GM12864 (cell line): ENCODE data around the gene MYL9.

ENCODE experiments used
- DNase-seq: peaks from one replicate; pipeline ENCODE4 v3.0.0-alpha.2; 2011; ENCODE audit warnings: low read depth
- H3K4me3 ChIP-seq: 2 replicates; pipeline ENCODE4 v1.5.1; 2011; ENCODE audit warnings: mild to moderate bottlenecking, low read depth, low read length, control low read depth
- CTCF ChIP-seq: IDR thresholded peaks from 2 replicates; pipeline ENCODE4 v1.5.1; 2011; ENCODE audit warnings: low read depth, mild to moderate bottlenecking, moderate library complexity, low read length, control low read depth, inconsistent platforms; ENCODE audit errors: missing control alignments

MYL9 gene

GRCh38 chr20:36526521-36527011 lies 14.8 kb upstream of the MYL9 start:
- DNase-seq, result no peak
- no peak for TF ChIP-seq CTCF
- H3K4me3 ChIP-seq, result no peak overlapping the region

GRCh38 chr20:36527331-36528125 lies 13.8 kb upstream of the MYL9 start:
- H3K4me3 ChIP-seq, result no peak overlapping the region
- DNase-seq, result no peak
- no peak for TF ChIP-seq CTCF

GRCh38 chr20:36528176-36528874 lies 13.0 kb upstream of the MYL9 start:
- H3K4me3 ChIP-seq, result no peak overlapping the region
- DNase-seq, result no peak
- no peak for TF ChIP-seq CTCF

- no peak overlapping the region for H3K4me3 ChIP-seq
- no peak for TF ChIP-seq CTCF
- no peak for DNase-seq
Measured at GRCh38 chr20:36528875-36529417, 12.4 kb upstream of the MYL9 start.

- no peak overlapping the region for H3K4me3 ChIP-seq
- DNase-seq, result no peak
- no peak for TF ChIP-seq CTCF
Measured at GRCh38 chr20:36532388-36532787, 8.9 kb upstream of the MYL9 start.

GRCh38 chr20:36532822-36533221 lies 8.5 kb upstream of the MYL9 start:
- H3K4me3 ChIP-seq, result no peak overlapping the region
- no peak for TF ChIP-seq CTCF
- DNase-seq, result no peak
